HepG2 (cell line): ENCODE measurements around the gene RAB36. TPM values are rescaled to one million over a fixed set of nuclear protein-coding genes. Genes with fewer than 3 reads are reported as not detected.

Experiments used
- ATF6 ChIP-seq: sonication (generic); formaldehyde crosslinking; conservative IDR thresholded peaks from 2 replicates; pipeline ENCODE4 v1.4.0; 2020; ENCODE audit warnings: missing genetic modification reagents
- CHD2 ChIP-seq: IDR thresholded peaks from 2 replicates; pipeline ENCODE4 v1.6.1; 2011; ENCODE audit warnings: low read depth, low read length, improper control_type of control experiment
- FOXO1 ChIP-seq: sonication (generic); formaldehyde crosslinking; IDR thresholded peaks from 2 replicates; pipeline ENCODE4 v1.4.0; 2020; ENCODE audit warnings: missing genetic modification reagents
- FOXP4 ChIP-seq: sonication (generic); formaldehyde crosslinking; IDR thresholded peaks from 2 replicates; pipeline ENCODE4 v1.4.0; 2020; ENCODE audit warnings: missing genetic modification reagents
- GABPA ChIP-seq, 2 experiments: IDR thresholded peaks; 2 replicates each; pipeline ENCODE4 v1.6.1; 2011 to 2016; ENCODE audit warnings: low read depth in 2 of 2, low read length in 1 of 2, missing biosample characterization in 1 of 2, missing genetic modification characterization in 1 of 2
- HDAC6 ChIP-seq: fragments of 200-600 bp; sonication (generic); IDR thresholded peaks from 2 replicates; pipeline ENCODE4 v1.7.0; 2017; ENCODE audit warnings: mild to moderate bottlenecking, antibody characterized with exemption, low read length, low read depth
- MYC ChIP-seq: sonication (generic); formaldehyde crosslinking; IDR thresholded peaks from 2 replicates; pipeline ENCODE4 v1.9.0; 2021; ENCODE audit warnings: missing genetic modification reagents, borderline replicate concordance
- POLR2G ChIP-seq: fragments of 200-400 bp; formaldehyde crosslinking; IDR thresholded peaks from 2 replicates; pipeline ENCODE4 v1.6.1; 2018; ENCODE audit warnings: mild to moderate bottlenecking, low read depth, low read length, moderate library complexity
- PRPF4 ChIP-seq: fragments of 200-400 bp; formaldehyde crosslinking; IDR thresholded peaks from 2 replicates; pipeline ENCODE4 v1.6.1; 2016; ENCODE audit warnings: low read length, low read depth; ENCODE audit not compliant: poor library complexity, severe bottlenecking
- SALL1 ChIP-seq: sonication (generic); formaldehyde crosslinking; IDR thresholded peaks from 2 replicates; pipeline ENCODE4 v1.8.0; 2022; ENCODE audit warnings: mild to moderate bottlenecking, missing genetic modification reagents
- THYN1 ChIP-seq: sonication (generic); formaldehyde crosslinking; IDR thresholded peaks from 2 replicates; pipeline ENCODE4 v1.8.1; 2023; ENCODE audit warnings: low read depth, mild to moderate bottlenecking, moderate library complexity, missing genetic modification reagents, borderline replicate concordance
- ZBTB39 ChIP-seq: sonication (generic); formaldehyde crosslinking; IDR thresholded peaks from 2 replicates; pipeline ENCODE4 v1.5.0; 2020; ENCODE audit warnings: missing genetic modification reagents
- ZNF142 ChIP-seq: sonication (generic); formaldehyde crosslinking; IDR thresholded peaks from 2 replicates; pipeline ENCODE4 v1.4.0; 2020; ENCODE audit warnings: missing genetic modification reagents
- ZNF563 ChIP-seq: sonication (generic); formaldehyde crosslinking; IDR thresholded peaks from 2 replicates; pipeline ENCODE4 v1.8.0; 2022; ENCODE audit warnings: mild to moderate bottlenecking, moderate library complexity, missing genetic modification reagents
- ZNF678 ChIP-seq: sonication (generic); formaldehyde crosslinking; IDR thresholded peaks from 2 replicates; pipeline ENCODE4 v1.4.0; 2020; ENCODE audit warnings: mild to moderate bottlenecking, missing genetic modification reagents
- polyA plus RNA-seq, 8 experiments: library from polyadenylated mRNA; depleted of rRNA in 3 of 8; stranded (reverse) in 7 of 8; unstranded in 1 of 8; fragments of >200 nt; fragmentation: Illumina TruSeq in 4 of 8; extraction: Trizol in 4 of 8; gene quantifications; 2 replicates each; pipeline versions ENCODE4 v1.2.1 to v1.2.3, GENCODE V29; 2011 to 2016; ENCODE audit warnings: low read depth in 4 of 8, missing spikeins in 1 of 8, mixed read lengths in 1 of 8; ENCODE audit not compliant: insufficient read depth in 1 of 8
- total RNA-seq, 5 experiments: library from RNA; depleted of rRNA; stranded (reverse); fragments of >200 nt; fragmentation: Illumina TruSeq; extraction: Trizol; gene quantifications; 2 replicates each; pipeline ENCODE4 v1.2.3, GENCODE V29; 2016; ENCODE audit warnings: low read depth in 1 of 5

Gene RAB36
- total and polyA plus RNA-seq, 2 of the 13 experiments (the other 11 are each of a cell fraction or from before 2014, with no cell fraction given) = 0.24 to 0.86 TPM

GRCh38 chr22:23152238-23153114 lies 7.2 kb downstream of the RAB36 start (continued):
- TF ChIP-seq ZNF142 (CRISPR knock-in tag) = no peak
- TF ChIP-seq ZNF678 (CRISPR knock-in tag) = no peak
- TF ChIP-seq SALL1 (CRISPR knock-in tag) = peak; percentile 68
- 0 out of 2 replicates have a peak, but pooled peaks have one; percentile 46 for TF ChIP-seq FOXO1 (CRISPR knock-in tag)
- no peak for TF ChIP-seq HDAC6
- no peak for TF ChIP-seq ZBTB39 (CRISPR knock-in tag)
- TF ChIP-seq FOXP4 (CRISPR knock-in tag) = 0 out of 2 replicates have a peak, but pooled peaks have one; percentile 42
- no peak for TF ChIP-seq ZNF563
- TF ChIP-seq GABPA (IDR thresholded peaks at IDR 0.05; ENCODE audit: low read depth, low read length) = peak; percentile 53
- peak; percentile 89 for TF ChIP-seq GABPA (CRISPR knock-in tag; IDR thresholded peaks at IDR 0.05; ENCODE audit: low read depth)
- peak; percentile 42; the same call in 1 of the 2 replicates for TF ChIP-seq MYC (CRISPR knock-in tag)
- TF ChIP-seq PRPF4 = no peak
- TF ChIP-seq ATF6 = no peak
- TF ChIP-seq CHD2 = no peak
- TF ChIP-seq POLR2G = 0 out of 2 replicates have a peak, but pooled peaks have one; percentile 29
- no peak for TF ChIP-seq THYN1
